HEK293T (cell line): ENCODE measurements around the gene KLRG1.

ENCODE experiments used
- CTCF ChIA-PET: fragments of 350-600 bp; formaldehyde crosslinking; extraction: SDS; loops from one replicate; lab custom pipeline; 2021; ENCODE audit warnings: antibody characterized with exemption, inconsistent platforms; lab: Yijun Ruan, JAX
- POLR2A ChIA-PET: fragments of 350-600 bp; formaldehyde crosslinking; extraction: SDS; loops from one replicate; lab custom pipeline; 2020; ENCODE audit warnings: antibody characterized with exemption, inconsistent platforms; lab: Yijun Ruan, JAX
- DNase-seq: peaks from one replicate; pipeline ENCODE4 v3.0.0; 2012; ENCODE audit warnings: mixed read lengths; ENCODE audit errors: extremely low spot score
- ARNT ChIP-seq: fragments of 450-650 bp; IDR thresholded peaks from 2 replicates; pipeline ENCODE4 v1.6.1; 2017; ENCODE audit warnings: mild to moderate bottlenecking
- BHLHE40 ChIP-seq: fragments of 450-650 bp; IDR thresholded peaks from 2 replicates; pipeline ENCODE4 v1.6.1; 2016; ENCODE audit warnings: mild to moderate bottlenecking, moderate library complexity, borderline replicate concordance
- CTBP1 ChIP-seq: fragments of 450-650 bp; IDR thresholded peaks from 2 replicates; pipeline ENCODE4 v1.6.1; 2016; ENCODE audit warnings: borderline replicate concordance
- ELF4 ChIP-seq: fragments of 450-650 bp; IDR thresholded peaks from 2 replicates; pipeline ENCODE4 v1.6.1; 2017; ENCODE audit warnings: antibody characterized with exemption
- FOXA1 ChIP-seq: fragments of 450-650 bp; IDR thresholded peaks from 2 replicates; pipeline ENCODE4 v1.6.1; 2016; ENCODE audit warnings: mild to moderate bottlenecking
- FOXK2 ChIP-seq: fragments of 450-650 bp; IDR thresholded peaks from 2 replicates; pipeline ENCODE4 v1.6.1; 2016; ENCODE audit warnings: mild to moderate bottlenecking
- FOXM1 ChIP-seq: fragments of 450-650 bp; IDR thresholded peaks from 2 replicates; pipeline ENCODE4 v1.6.1; 2017; ENCODE audit warnings: mild to moderate bottlenecking, borderline replicate concordance
- HDGF ChIP-seq: fragments of 450-650 bp; IDR thresholded peaks from 2 replicates; pipeline ENCODE4 v1.6.1; 2017; ENCODE audit warnings: antibody characterized with exemption, borderline replicate concordance
- L3MBTL2 ChIP-seq: fragments of 450-650 bp; conservative IDR thresholded peaks from 2 replicates; pipeline ENCODE4 v1.6.1; 2016; ENCODE audit warnings: mild to moderate bottlenecking
- LEF1 ChIP-seq: fragments of 450-650 bp; IDR thresholded peaks from 2 replicates; pipeline ENCODE4 v1.6.1; 2017; ENCODE audit warnings: mild to moderate bottlenecking, borderline replicate concordance
- NFRKB ChIP-seq: fragments of 450-650 bp; IDR thresholded peaks from 2 replicates; pipeline ENCODE4 v1.6.1; 2016; ENCODE audit warnings: mild to moderate bottlenecking, moderate library complexity
- PKNOX1 ChIP-seq: fragments of 450-650 bp; IDR thresholded peaks from 2 replicates; pipeline ENCODE4 v1.6.1; 2016
- SP1 ChIP-seq: fragments of 450-650 bp; IDR thresholded peaks from 2 replicates; pipeline ENCODE4 v1.6.1; 2017
- SUZ12 ChIP-seq: fragments of 450-650 bp; IDR thresholded peaks from 2 replicates; pipeline ENCODE4 v1.6.1; 2016; ENCODE audit warnings: mild to moderate bottlenecking
- TARDBP ChIP-seq: fragments of 450-650 bp; IDR thresholded peaks from 2 replicates; pipeline ENCODE4 v1.6.1; 2016
- ZNF384 ChIP-seq: fragments of 450-650 bp; IDR thresholded peaks from 2 replicates; pipeline ENCODE4 v1.6.1; 2016

KLRG1 gene

GRCh38 chr12:8995021-8995775 lies 5.9 kb downstream of the KLRG1 start:
- ChIA-PET POLR2A (no interaction called here), CTCF (interaction anchor here (0.5 kb wide), 1 partner anchor 259 kb away, joined by 4 read pairs; no protein-coding TSS in a partner anchor)
- DNase-seq, result no peak
- TF ChIP-seq SP1 (no peak), ZNF384 (no peak), LEF1 (no peak), FOXA1 (no peak), SUZ12 (no peak), ELF4 (no peak), NFRKB (no peak), CTBP1 (no peak), HDGF (no peak), PKNOX1 (no peak)

- no peak for DNase-seq
- POLR2A ChIA-PET, result no interaction called here
- CTCF ChIA-PET, result no interaction called here
- TF ChIP-seq NFRKB (no peak), ELF4 (no peak), FOXA1 (no peak), CTBP1 (no peak), LEF1 (no peak), SP1 (no peak), FOXK2 (no peak), HDGF (no peak), ARNT (no peak), ZNF384 (no peak), SUZ12 (no peak)
Measured at GRCh38 chr12:8996682-8997405, 7.5 kb downstream of the KLRG1 start.

GRCh38 chr12:9001233-9001632 lies 11.9 kb downstream of the KLRG1 start:
- ChIA-PET CTCF (no interaction called here), POLR2A (no interaction called here)
- no peak for TF ChIP-seq ARNT
- TF ChIP-seq LEF1, result no peak
- no peak for TF ChIP-seq ZNF384
- TF ChIP-seq BHLHE40, result no peak
- no peak for TF ChIP-seq SP1
- no peak for TF ChIP-seq SUZ12
- TF ChIP-seq L3MBTL2, result no peak
- TF ChIP-seq PKNOX1, result no peak
- TF ChIP-seq ELF4, result no peak
- TF ChIP-seq FOXA1, result no peak
- no peak for TF ChIP-seq HDGF
- no peak for TF ChIP-seq NFRKB
- TF ChIP-seq FOXK2, result no peak
- no peak for TF ChIP-seq TARDBP
- TF ChIP-seq FOXM1, result no peak
- no peak for DNase-seq

- no peak for DNase-seq
- ChIA-PET POLR2A (no interaction called here), CTCF (no interaction called here)
- no peak for TF ChIP-seq ARNT
- TF ChIP-seq CTBP1, result no peak
- no peak for TF ChIP-seq ELF4
- no peak for TF ChIP-seq SUZ12
- no peak for TF ChIP-seq LEF1
- TF ChIP-seq SP1, result no peak
- no peak for TF ChIP-seq HDGF
- TF ChIP-seq FOXM1, result no peak
- TF ChIP-seq PKNOX1, result no peak
- no peak for TF ChIP-seq ZNF384
- no peak for TF ChIP-seq FOXA1
Measured at GRCh38 chr12:9002335-9002734, 13.0 kb downstream of the KLRG1 start.

- ChIA-PET POLR2A (interaction anchor here (1.6 kb wide), 1 partner anchor 10 kb away, joined by 3 read pairs; no protein-coding TSS in a partner anchor), CTCF (no interaction called here)
- no peak for TF ChIP-seq SUZ12
- DNase-seq, result no peak
Measured at GRCh38 chr12:9022592-9022991, 33.2 kb downstream of the KLRG1 start.

- no peak for TF ChIP-seq BHLHE40
- no peak for TF ChIP-seq TARDBP
- TF ChIP-seq PKNOX1, result no peak
- no peak for TF ChIP-seq FOXA1
- no peak for TF ChIP-seq LEF1
- TF ChIP-seq NFRKB, result no peak
- no peak for TF ChIP-seq FOXM1
- TF ChIP-seq ARNT, result no peak
- TF ChIP-seq CTBP1, result no peak
- TF ChIP-seq SP1, result no peak
- no peak for TF ChIP-seq ZNF384
- POLR2A ChIA-PET, result no interaction called here
- CTCF ChIA-PET, result no interaction called here
- DNase-seq, result no peak
Measured at GRCh38 chr12:9024512-9024911, 35.2 kb downstream of the KLRG1 start.
